RWPE2 (cell line): ENCODE results near the gene CT45A10.
A peak's percentile ranks its signal among the peaks of the same experiment; 100 is the strongest.
"Not testable (repeated sequence)": the region's sequence is repeated elsewhere in the genome, so short reads cannot be mapped to it uniquely, and the experiment has no call there.

Source experiments
- ATAC-seq: fragments of 200-7000 bp; cut with Tn5 transposase; 3 replicates; pipeline ENCODE4 v1.9.1; 2021; ENCODE audit warnings: low read depth
- DNase-seq: peaks from one replicate; pipeline ENCODE4 v3.0.0-alpha.2; 2020; ENCODE audit warnings: low spot score
- H3K27ac ChIP-seq: fragments of 450-650 bp; 2 replicates; pipeline ENCODE4 v1.5.1; 2017; ENCODE audit warnings: mild to moderate bottlenecking; ENCODE audit not compliant: poor library complexity, severe bottlenecking
- H3K27me3 ChIP-seq: fragments of 250-450 bp; sonication (Bioruptor Pico); 2 replicates; pipeline ENCODE4 v1.5.1; 2021; ENCODE audit warnings: mild to moderate bottlenecking, moderate library complexity; ENCODE audit not compliant: insufficient read depth, poor library complexity, severe bottlenecking
- H3K36me3 ChIP-seq: fragments of 250-450 bp; sonication (Bioruptor Pico); 2 replicates; pipeline ENCODE4 v1.5.1; 2020; ENCODE audit warnings: low read depth, mild to moderate bottlenecking, moderate library complexity
- H3K4me1 ChIP-seq: fragments of 250-450 bp; sonication (Bioruptor Pico); 2 replicates; pipeline ENCODE4 v1.5.1; 2021; ENCODE audit warnings: mild to moderate bottlenecking, moderate library complexity; ENCODE audit not compliant: insufficient read depth, poor library complexity, severe bottlenecking
- H3K4me3 ChIP-seq: fragments of 250-450 bp; sonication (Bioruptor Pico); 2 replicates; pipeline ENCODE4 v1.5.1; 2021; ENCODE audit warnings: mild to moderate bottlenecking, moderate library complexity; ENCODE audit not compliant: severe bottlenecking
- H3K9me3 ChIP-seq: fragments of 250-450 bp; sonication (Bioruptor Pico); 2 replicates; pipeline ENCODE4 v1.5.1; 2021; ENCODE audit warnings: mild to moderate bottlenecking, moderate library complexity; ENCODE audit not compliant: severe bottlenecking
- CTCF ChIP-seq: fragments of 450-650 bp; IDR thresholded peaks from one replicate; pipeline ENCODE4 v1.5.1; 2017; ENCODE audit warnings: mild to moderate bottlenecking, moderate library complexity; ENCODE audit not compliant: poor library complexity, severe bottlenecking

CT45A10 gene, protein sequence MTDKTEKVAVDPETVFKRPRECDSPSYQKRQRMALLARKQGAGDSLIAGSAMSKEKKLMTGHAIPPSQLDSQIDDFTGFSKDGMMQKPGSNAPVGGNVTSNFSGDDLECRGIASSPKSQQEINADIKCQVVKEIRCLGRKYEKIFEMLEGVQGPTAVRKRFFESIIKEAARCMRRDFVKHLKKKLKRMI

DNA sequence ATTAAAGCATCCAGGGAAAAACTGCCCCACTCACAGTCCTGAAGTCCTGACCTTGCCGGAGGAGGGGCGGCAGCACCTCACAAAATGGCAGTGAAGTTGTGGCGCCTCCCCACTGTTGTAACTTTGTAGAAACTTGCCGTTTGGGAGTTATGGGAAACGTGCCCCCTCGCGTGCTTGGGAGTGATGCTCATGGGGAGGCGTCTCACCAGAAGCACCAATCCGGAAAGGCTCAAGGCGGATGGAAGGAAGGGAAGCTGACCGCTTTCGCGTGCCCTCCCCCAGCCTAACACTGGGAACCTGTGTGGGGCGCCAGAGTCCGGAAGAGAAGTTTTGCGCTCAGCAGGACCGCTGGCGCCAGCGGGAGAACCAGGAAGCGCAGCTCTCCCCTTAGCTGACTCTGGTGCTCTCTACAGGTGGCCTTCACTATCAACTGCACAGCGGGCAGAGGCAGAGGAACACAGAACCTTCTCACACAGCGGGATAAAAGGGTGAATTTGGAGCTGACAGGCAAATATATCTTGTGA is at the start of gene CT45A10, which contains the start of gene SAGE1:
Gene CT45A10 (minus strand): TSS at position 151 of the 524 bp plus-strand sequence. CDS start 8,100 bp downstream, outside the sequence.
Gene SAGE1 (plus strand): TSS at position 423 of the 524 bp plus-strand sequence. CDS start 2,527 bp downstream, outside the sequence.
- Histone ChIP-seq H3K27ac (no peak within 1 kb of the TSS), H3K4me3 (no peak within 1 kb of the TSS), H3K4me1 (no peaks in the 10 kb centered on the region), H3K27me3 (no peaks in the 10 kb centered on the region), H3K9me3 (no peaks in the 10 kb centered on the region), H3K36me3 (no peaks in the 10 kb centered on the region)
- DNase-seq (no peak), ATAC-seq (no peak)
- no peak for TF ChIP-seq CTCF

GRCh38 chrX:135931644-135932487 is 38.6 kb upstream of the CT45A10 start:
- TF ChIP-seq CTCF = peak; percentile 68

GRCh38 chrX:135927897-135928296 is 34.7 kb upstream of the CT45A10 start:
- H3K36me3 ChIP-seq = no peaks in the 10 kb centered on the region
- H3K4me1 ChIP-seq = no peaks in the 10 kb centered on the region
- DNase-seq = no peak
- no peak for ATAC-seq
- H3K4me3 ChIP-seq = no peak overlapping the region
- no peak overlapping the region for H3K27ac ChIP-seq
- H3K9me3 ChIP-seq = no peaks in the 10 kb centered on the region
- no peaks in the 10 kb centered on the region for H3K27me3 ChIP-seq
- TF ChIP-seq CTCF = no peak

More at GRCh38 chrX:135931644-135932487, 38.6 kb upstream of the CT45A10 start:
- H3K27me3 ChIP-seq = no peaks in the 10 kb centered on the region
- no peak overlapping the region for H3K27ac ChIP-seq
- ATAC-seq = peak; percentile 71; the same call in 2 of the 3 replicates
- H3K36me3 ChIP-seq = no peaks in the 10 kb centered on the region
- no peaks in the 10 kb centered on the region for H3K4me1 ChIP-seq
- no peak for DNase-seq
- H3K9me3 ChIP-seq = no peaks in the 10 kb centered on the region
- H3K4me3 ChIP-seq = no peak overlapping the region

DNA sequence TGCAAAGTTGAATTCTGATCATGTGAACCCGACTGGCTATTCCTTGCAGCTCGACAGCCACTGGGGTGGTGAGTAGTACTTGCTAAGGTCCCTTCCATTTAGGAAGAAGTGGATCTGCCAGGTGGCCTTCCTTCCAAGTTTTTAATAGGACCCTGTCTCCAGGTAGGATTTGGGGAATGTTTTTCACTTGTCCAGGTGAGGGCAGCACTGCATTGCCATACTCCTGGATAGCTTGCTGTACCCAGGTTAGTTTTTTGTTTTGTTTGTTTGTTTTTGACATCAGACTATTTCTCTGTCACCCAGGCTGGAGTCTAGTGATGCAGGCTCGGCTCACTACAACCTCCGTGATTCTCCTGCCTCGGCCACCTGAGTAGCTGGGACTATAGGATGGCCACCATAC is 30.1 kb upstream of the CT45A10 start:
- Histone ChIP-seq H3K36me3 (no peaks in the 10 kb centered on the region), H3K4me1 (no peaks in the 10 kb centered on the region), H3K4me3 (no peak overlapping the region), H3K27me3 (no peaks in the 10 kb centered on the region), H3K9me3 (no peaks in the 10 kb centered on the region), H3K27ac (no peak overlapping the region)
- no peak for ATAC-seq
- DNase-seq = no peak
- TF ChIP-seq CTCF = peak; percentile 42

DNA sequence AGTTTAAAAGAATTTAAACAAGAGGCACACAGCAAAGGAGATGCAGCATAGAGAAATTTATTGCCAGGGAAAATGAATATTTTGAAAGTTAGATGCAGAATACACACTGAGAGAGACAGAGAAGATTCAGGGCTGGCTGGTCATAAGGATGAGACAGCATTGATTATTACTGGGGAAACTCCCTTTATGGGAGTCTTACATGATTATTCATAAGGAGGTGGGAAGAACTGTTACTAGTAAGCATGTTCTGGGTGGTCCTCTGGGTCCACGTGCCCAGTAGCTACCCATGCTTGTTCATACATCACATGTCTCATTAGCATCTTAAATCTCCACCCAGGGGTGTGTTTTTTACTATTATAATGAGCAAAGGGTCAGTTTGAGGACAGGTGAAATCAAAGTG is 27.3 kb upstream of the CT45A10 start:
- DNase-seq, ATAC-seq, H3K9me3 ChIP-seq, H3K27ac ChIP-seq, H3K4me3 ChIP-seq, H3K27me3 ChIP-seq, H3K4me1 ChIP-seq, H3K36me3 ChIP-seq: not testable (repeated sequence)
